GM23338 (cell line): ENCODE measurements around the gene STAMBPL1. TPM values are rescaled to one million over a fixed set of nuclear protein-coding genes. Genes with fewer than 3 reads are reported as not detected.

ENCODE experiments used
- ATAC-seq: fragments of 200-7000 bp; cut with Tn5 transposase; 3 replicates; pipeline ENCODE4 v1.9.1; 2020
- DNase-seq: peaks from one replicate; pipeline ENCODE4 v3.0.0-alpha.2; 2015; ENCODE audit warnings: low spot score
- H2AFZ ChIP-seq: fragments of 200-600 bp; sonication (generic); 2 replicates; pipeline ENCODE4 v1.8.0; 2016; ENCODE audit warnings: antibody characterized with exemption, mild to moderate bottlenecking, moderate library complexity
- H3F3A ChIP-seq: fragments of 200-600 bp; sonication (generic); replicated peaks from 2 replicates; pipeline ENCODE4 v1.8.0; 2017; ENCODE audit warnings: antibody characterized with exemption, mixed run types, low read depth
- H3K27ac ChIP-seq: fragments of 200-600 bp; sonication (generic); 2 replicates; pipeline ENCODE4 v1.6.1; 2016; ENCODE audit warnings: low read depth
- H3K27me3 ChIP-seq: fragments of 200-600 bp; sonication (generic); 2 replicates; pipeline ENCODE4 v1.8.0; 2016; ENCODE audit warnings: mild to moderate bottlenecking, mixed run types, moderate library complexity; ENCODE audit not compliant: insufficient read depth
- H3K36me3 ChIP-seq: fragments of 200-600 bp; sonication (generic); 2 replicates; pipeline ENCODE4 v1.8.0; 2016; ENCODE audit warnings: mild to moderate bottlenecking; ENCODE audit not compliant: insufficient read depth
- H3K4me1 ChIP-seq: fragments of 200-600 bp; sonication (generic); 2 replicates; pipeline ENCODE4 v1.8.0; 2016; ENCODE audit warnings: mild to moderate bottlenecking, moderate library complexity; ENCODE audit not compliant: insufficient read depth
- H3K4me2 ChIP-seq: fragments of 200-600 bp; sonication (generic); 2 replicates; pipeline ENCODE4 v1.7.1; 2017; ENCODE audit warnings: mixed run types
- H3K4me3 ChIP-seq: fragments of 200-600 bp; sonication (generic); 2 replicates; pipeline ENCODE4 v1.6.1; 2016; ENCODE audit warnings: mixed run types
- H3K79me2 ChIP-seq: fragments of 200-600 bp; sonication (generic); replicated peaks from 2 replicates; pipeline ENCODE4 v1.8.0; 2017; ENCODE audit warnings: mild to moderate bottlenecking; ENCODE audit not compliant: insufficient read depth
- H3K9me2 ChIP-seq: fragments of 200-600 bp; sonication (generic); 2 replicates; pipeline ENCODE4 v1.8.0; 2017; ENCODE audit not compliant: insufficient read depth
- H4K20me1 ChIP-seq: fragments of 200-600 bp; sonication (generic); replicated peaks from 2 replicates; pipeline ENCODE4 v1.8.0; 2017; ENCODE audit warnings: mild to moderate bottlenecking; ENCODE audit not compliant: insufficient read depth
- H3K27ac Mint-ChIP-seq: 2 replicates; pipeline ENCODE4 v1.8.0; 2020; ENCODE audit warnings: inconsistent platforms, mild to moderate bottlenecking, moderate library complexity, mixed read lengths
- H3K27me3 Mint-ChIP-seq: 3 replicates; pipeline ENCODE4 v1.8.0; 2022; ENCODE audit warnings: low read depth, mild to moderate bottlenecking, moderate library complexity, mixed read lengths, inconsistent platforms; ENCODE audit not compliant: insufficient read depth, poor library complexity
- H3K36me3 Mint-ChIP-seq: 3 replicates; pipeline ENCODE4 v1.8.0; 2021; ENCODE audit warnings: low read depth, mild to moderate bottlenecking, inconsistent platforms, moderate library complexity, mixed read lengths
- H3K4me1 Mint-ChIP-seq: 3 replicates; pipeline ENCODE4 v1.8.0; 2020; ENCODE audit warnings: mild to moderate bottlenecking, inconsistent platforms, mixed read lengths
- H3K4me3 Mint-ChIP-seq: 3 replicates; pipeline ENCODE4 v1.8.0; 2021; ENCODE audit warnings: moderate library complexity, mild to moderate bottlenecking, inconsistent platforms, mixed read lengths
- H3K9me3 Mint-ChIP-seq: 3 replicates; pipeline ENCODE4 v1.8.0; 2020; ENCODE audit warnings: moderate library complexity, mild to moderate bottlenecking, inconsistent platforms, mixed read lengths
- CREB1 ChIP-seq: fragments of 250-450 bp; sonication (Bioruptor Pico); IDR thresholded peaks from 2 replicates; pipeline ENCODE4 v1.5.0; 2020; ENCODE audit warnings: low read depth, mild to moderate bottlenecking, moderate library complexity
- CTCF ChIP-seq, 2 experiments: fragments of 200-600 bp in 1 of 2; sonication (generic) in 1 of 2; conservative IDR thresholded peaks; 2 replicates each; pipeline versions ENCODE4 v1.5.1 to v1.6.1; 2016 to 2017; ENCODE audit warnings: antibody characterized with exemption in 2 of 2, low read depth in 2 of 2, mild to moderate bottlenecking in 2 of 2, moderate library complexity in 1 of 2
- ETS1 ChIP-seq: IDR thresholded peaks from 2 replicates; pipeline ENCODE4 v1.6.1; 2016; ENCODE audit warnings: antibody characterized with exemption
- EZH2 ChIP-seq: fragments of 200-600 bp; sonication (generic); IDR thresholded peaks from one replicate; pipeline ENCODE4 v1.8.0; 2017; ENCODE audit warnings: antibody characterized with exemption, mild to moderate bottlenecking, low read depth; ENCODE audit not compliant: unreplicated experiment
- EZH2phosphoT487 ChIP-seq: fragments of 200-600 bp; sonication (generic); IDR thresholded peaks from one replicate; pipeline ENCODE4 v1.8.1; 2018; ENCODE audit warnings: antibody characterized with exemption; ENCODE audit not compliant: unreplicated experiment
- JUNB ChIP-seq: IDR thresholded peaks from one replicate; pipeline ENCODE4 v1.6.1; 2016; ENCODE audit warnings: antibody characterized with exemption; ENCODE audit not compliant: unreplicated experiment
- NANOG ChIP-seq: IDR thresholded peaks from 2 replicates; pipeline ENCODE4 v1.6.1; 2016; ENCODE audit warnings: antibody characterized with exemption, borderline replicate concordance
- POLR2AphosphoS5 ChIP-seq: IDR thresholded peaks from 2 replicates; pipeline ENCODE4 v1.6.1; 2016; ENCODE audit warnings: antibody characterized with exemption, low read depth
- REST ChIP-seq: IDR thresholded peaks from one replicate; pipeline ENCODE4 v1.6.1; 2018; ENCODE audit warnings: antibody characterized with exemption; ENCODE audit not compliant: unreplicated experiment
- STAT1 ChIP-seq: IDR thresholded peaks from one replicate; pipeline ENCODE4 v1.6.1; 2016; ENCODE audit warnings: antibody characterized with exemption; ENCODE audit not compliant: unreplicated experiment
- ZNF114 ChIP-seq: fragments of 250-450 bp; sonication (Bioruptor Pico); IDR thresholded peaks from 2 replicates; pipeline ENCODE4 v1.5.0; 2020; ENCODE audit warnings: mild to moderate bottlenecking, moderate library complexity
- ZNF331 ChIP-seq: fragments of 250-450 bp; sonication (Bioruptor Pico); IDR thresholded peaks from 2 replicates; pipeline ENCODE4 v1.5.0; 2020; ENCODE audit warnings: low read depth, mild to moderate bottlenecking, moderate library complexity
- ZNF462 ChIP-seq: fragments of 250-450 bp; sonication (Bioruptor Pico); IDR thresholded peaks from 2 replicates; pipeline ENCODE4 v1.5.0; 2020; ENCODE audit warnings: mild to moderate bottlenecking, moderate library complexity
- polyA plus RNA-seq: library from polyadenylated mRNA; unstranded; fragments of >200 nt; fragmentation: Nextera tagmentation; extraction: Ambion mirVana; gene quantifications from 2 replicates; pipeline ENCODE4 v1.2.1, GENCODE V29; 2016
- total RNA-seq: library from RNA; depleted of rRNA; stranded (reverse); fragments of >200 nt; shearing (Covaris generic); gene quantifications from 2 replicates; pipeline ENCODE4 v1.2.3, GENCODE V29; 2014

STAMBPL1 gene
- total and polyA plus RNA-seq, 2 experiments from 2014 or later, result 2.5 to 11.5 TPM

- no peak overlapping the region for H3K4me3 Mint-ChIP-seq
- H3K36me3 Mint-ChIP-seq, result no peaks in the 10 kb centered on the region
- no peaks in the 10 kb centered on the region for H3K27me3 ChIP-seq
- DNase-seq, result no peak
- H3K4me1 Mint-ChIP-seq, result no peaks in the 10 kb centered on the region
- TF ChIP-seq EZH2phosphoT487, result no peak
- no peak for TF ChIP-seq ETS1
- no peak for TF ChIP-seq POLR2AphosphoS5
- no peak for TF ChIP-seq CREB1 (CRISPR knock-in tag)
- TF ChIP-seq CTCF (conservative IDR thresholded peaks at IDR 0.05; ENCODE audit: low read depth in 2 of 2), result no peak
- TF ChIP-seq ZNF114, result no peak
- TF ChIP-seq JUNB, result no peak
- no peak for TF ChIP-seq REST
- no peak for TF ChIP-seq EZH2
- TF ChIP-seq NANOG, result no peak
- TF ChIP-seq ZNF331 (CRISPR knock-in tag), result no peak
- TF ChIP-seq ZNF462 (CRISPR knock-in tag), result no peak
- TF ChIP-seq STAT1, result no peak
- no peaks in the 10 kb centered on the region for H3K36me3 ChIP-seq
- H3K27ac Mint-ChIP-seq, result no peak overlapping the region
- H3K79me2 ChIP-seq, result no peaks in the 10 kb centered on the region
- no peaks in the 10 kb centered on the region for H3K4me1 ChIP-seq
- H3K9me3 Mint-ChIP-seq, result no peaks in the 10 kb centered on the region
- no peak overlapping the region for H2AFZ ChIP-seq
- 0 out of 2 replicates have a peak, but pooled peaks cover 2% of the 10 kb centered on the region for H3K9me2 ChIP-seq
- H3K4me3 ChIP-seq, result no peak overlapping the region
- H3F3A ChIP-seq, result no peaks in the 10 kb centered on the region
- ATAC-seq, result no peak
- H4K20me1 ChIP-seq, result no peaks in the 10 kb centered on the region
- no peak overlapping the region for H3K27ac ChIP-seq
- H3K4me2 ChIP-seq, result no peak overlapping the region
- no peaks in the 10 kb centered on the region for H3K27me3 Mint-ChIP-seq
Observed at GRCh38 chr10:88971221-88972061, 91.4 kb downstream of the STAMBPL1 start.
